ENCODE measurements around the gene SMIM35.
"Not testable (repeated sequence)": the region's sequence is repeated elsewhere in the genome, so short reads cannot be mapped to it uniquely, and the experiment has no call there.

The SMIM35 gene

GRCh38 chr11:117983163-117983475 is 103.6 kb downstream of the SMIM35 start:
- DNase-seq (ENCODE audit: low read depth) = no peak

DNA sequence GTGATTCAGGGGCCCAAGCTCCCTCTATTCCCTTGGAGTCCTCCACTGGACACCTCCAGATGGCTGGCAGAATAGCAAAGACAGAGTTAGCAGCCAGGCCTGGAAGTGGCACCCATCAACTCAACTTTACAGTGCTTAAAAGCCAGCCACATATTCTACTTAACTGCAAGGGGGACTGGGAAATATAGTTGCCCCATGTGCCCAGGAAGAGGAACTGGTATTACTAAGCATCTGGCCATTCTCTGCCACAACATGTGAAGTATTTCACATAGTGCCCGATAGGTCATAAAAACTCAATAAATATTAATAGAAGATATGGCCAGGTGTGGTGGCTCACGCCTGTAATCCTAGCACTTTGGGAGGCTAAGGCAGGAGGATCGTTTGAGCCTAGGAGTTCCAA is 106.0 kb downstream of the SMIM35 start:
- DNase-seq (ENCODE audit: low read depth) = no peak

GRCh38 chr11:117980280-117980679 is 106.5 kb downstream of the SMIM35 start:
- DNase-seq (ENCODE audit: low read depth) = no peak

DNA sequence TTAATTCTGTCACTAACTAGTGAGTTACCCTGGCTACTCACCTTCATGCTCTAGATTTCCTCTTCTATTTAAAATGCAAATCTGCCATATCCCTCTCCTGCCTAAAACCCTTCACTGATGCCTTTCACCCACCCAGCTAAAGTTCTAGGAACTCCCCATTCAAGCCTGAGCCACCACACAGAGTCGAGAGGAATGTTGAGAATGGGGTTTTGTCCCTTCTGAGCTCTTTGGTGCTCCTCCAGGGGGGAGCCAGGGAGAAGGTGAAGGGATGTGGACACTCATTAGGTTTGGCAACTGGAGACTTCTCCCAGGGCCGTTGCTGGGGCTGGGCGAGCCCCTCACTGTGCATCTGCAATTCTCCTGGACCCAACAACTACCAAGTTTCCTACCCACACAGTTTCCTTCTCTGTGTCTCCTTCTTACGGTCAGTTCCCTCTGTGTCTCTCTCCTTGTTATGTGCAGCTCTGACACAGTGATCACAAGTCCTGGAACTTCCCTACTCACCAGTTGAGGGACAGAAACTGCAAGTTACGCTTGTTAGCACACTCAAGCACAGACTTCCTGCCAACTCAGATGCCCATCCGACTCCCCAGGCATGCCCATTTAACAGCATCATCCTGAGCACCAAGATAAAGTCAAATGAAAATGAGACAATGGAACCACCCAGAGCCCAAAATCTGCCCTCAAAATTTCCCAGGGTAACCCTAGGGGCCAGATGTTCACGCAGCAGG is 107.1 kb downstream of the SMIM35 start:
- DNase-seq (ENCODE audit: low read depth) = no peak

- no peak for DNase-seq (ENCODE audit: low read depth)
Observed at GRCh38 chr11:117978991-117979390, 107.8 kb downstream of the SMIM35 start.

DNA sequence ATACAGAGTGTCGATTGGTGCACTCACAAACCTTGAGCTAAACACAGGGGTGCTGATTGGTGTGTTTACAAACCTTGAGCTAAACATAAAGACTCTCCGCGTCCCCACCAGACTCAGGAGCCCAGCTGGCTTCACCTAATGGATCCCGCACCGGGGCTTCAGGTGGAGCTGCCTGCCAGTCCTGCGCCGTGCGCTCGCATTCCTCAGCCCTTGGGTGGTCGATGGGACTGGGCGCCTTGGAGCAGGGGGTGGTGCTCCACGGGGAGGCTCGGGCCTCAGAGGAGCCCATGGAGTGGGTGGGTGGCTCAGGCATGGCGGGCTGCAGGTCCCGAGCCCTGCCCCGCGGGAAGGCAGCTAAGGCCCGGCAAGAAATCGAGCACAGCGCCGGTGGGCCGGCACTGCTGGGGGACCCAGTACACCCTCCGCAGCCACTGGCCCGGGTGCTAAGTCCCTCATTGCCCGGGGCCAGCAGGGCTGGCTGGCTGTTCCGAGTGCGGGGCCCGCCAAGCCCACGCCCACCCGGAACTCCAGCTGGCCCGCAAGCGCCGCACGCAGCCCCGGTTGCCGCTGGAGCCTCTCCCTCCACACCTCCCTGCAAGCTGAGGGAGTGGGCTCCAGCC is 108.4 kb downstream of the SMIM35 start:
- DNase-seq (ENCODE audit: low read depth) = not testable (repeated sequence)

DNA sequence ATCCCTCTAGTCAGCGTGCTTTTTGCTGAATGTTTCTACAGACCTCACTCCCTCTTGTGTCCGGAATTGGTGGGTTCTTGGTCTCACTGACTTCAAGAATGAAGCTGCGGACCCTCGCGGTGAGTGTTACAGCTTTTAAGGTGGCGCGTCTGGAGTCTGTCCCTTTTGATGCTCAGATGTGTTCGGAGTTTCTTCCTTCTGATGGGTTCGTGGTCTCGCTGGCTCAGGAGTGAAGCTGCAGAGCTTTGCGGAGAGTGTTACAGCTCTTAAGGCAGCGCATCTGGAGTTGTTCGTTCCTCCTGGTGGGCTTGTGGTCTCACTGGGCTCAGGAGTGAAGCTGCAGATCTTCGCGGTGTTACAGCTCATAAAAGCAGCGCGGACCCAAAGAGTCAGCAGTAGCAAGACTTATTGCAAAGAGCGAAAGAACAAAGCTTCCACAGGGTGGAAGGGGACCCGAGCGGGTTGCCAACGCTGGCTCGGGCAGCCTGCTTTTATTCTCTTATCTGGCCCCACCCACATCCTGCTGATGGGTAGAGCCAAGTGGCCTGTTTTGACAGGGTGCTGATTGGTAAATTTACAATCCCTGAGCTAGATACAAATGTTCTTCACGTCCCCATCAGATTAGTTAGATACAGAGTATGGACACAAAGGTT is 109.0 kb downstream of the SMIM35 start:
- not testable (repeated sequence) for DNase-seq (ENCODE audit: low read depth)

GRCh38 chr11:117977029-117977428 is 109.7 kb downstream of the SMIM35 start:
- DNase-seq (ENCODE audit: low read depth) = no peak

DNA sequence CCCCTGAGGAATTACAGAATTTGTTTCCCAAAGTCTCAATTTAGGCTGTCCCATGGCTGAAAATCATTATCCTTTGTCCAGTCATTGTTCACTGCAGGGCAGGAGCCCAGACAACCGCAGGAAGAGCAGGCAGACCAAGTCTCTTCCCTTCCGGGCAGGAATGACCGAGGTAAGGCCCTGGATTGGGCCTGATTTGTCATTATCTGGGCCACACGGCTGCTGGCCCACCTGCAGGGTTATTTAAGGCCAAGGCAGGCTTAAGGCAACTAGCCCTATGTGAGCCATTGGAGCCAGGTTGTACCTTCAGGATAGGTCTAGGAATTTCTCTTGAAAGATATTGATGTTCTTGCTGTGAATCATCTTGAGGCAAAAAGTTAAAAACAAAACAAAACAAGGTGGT is 110.3 kb downstream of the SMIM35 start:
- no peak for DNase-seq (ENCODE audit: low read depth)

DNA sequence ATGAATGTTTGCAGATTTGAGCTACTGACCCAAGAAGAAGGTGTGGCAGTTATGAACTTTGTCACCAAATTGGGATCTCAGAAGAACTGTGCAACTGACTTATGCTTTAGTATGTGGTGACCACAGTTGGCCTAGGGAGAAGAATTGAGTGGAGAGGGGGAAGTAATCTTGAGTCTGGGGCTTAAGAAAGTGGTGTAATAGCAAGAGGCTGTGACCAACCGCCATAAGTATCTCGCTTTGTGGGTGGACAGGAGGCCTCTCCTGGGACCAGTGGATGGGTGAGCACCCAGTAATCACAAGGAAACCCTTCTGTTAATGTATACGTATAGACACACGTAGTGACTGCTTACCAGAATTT is 113.3 kb downstream of the SMIM35 start:
- no peak for DNase-seq (ENCODE audit: low read depth)

DNA sequence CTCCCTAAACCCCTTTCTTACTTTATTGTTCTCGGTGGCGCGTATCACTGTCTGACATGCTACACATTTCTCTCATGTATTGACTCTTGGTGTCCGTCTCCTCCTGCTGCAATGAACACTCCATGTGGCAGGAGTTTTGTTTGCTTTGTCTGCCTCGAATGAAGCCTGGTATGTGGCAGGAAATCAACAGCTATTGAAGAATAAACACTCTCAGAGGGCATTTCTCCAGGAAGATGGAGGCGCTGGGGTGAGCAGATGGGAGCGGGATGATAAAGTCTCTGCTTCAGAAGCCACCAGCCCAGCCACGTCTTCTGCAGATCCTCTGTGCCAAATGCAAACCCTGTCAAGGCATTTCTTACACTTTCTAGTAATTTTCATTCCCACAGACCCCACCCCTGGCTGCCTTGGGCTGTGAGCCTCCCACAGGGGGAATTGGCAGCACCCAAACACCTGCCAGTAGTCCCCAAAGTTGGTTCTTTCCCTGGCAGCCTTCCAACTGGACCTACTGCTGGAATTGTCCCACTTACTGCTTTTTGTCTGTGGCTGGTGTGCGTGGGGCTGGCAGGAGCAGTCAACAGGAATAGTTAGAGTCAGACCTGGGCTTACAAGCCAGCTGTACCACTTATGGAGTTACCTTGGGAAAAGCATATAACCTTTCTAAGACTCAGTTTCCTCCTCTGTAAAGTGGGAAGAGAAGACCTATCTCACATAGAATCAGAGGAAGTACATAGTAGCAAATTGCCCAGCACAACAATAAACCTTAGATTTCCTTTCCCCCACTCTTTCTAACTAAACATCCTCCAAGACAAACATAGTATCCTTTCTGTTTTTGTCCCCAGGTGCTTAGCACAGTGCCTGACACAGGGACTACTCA is 113.9 kb downstream of the SMIM35 start:
- no peak for DNase-seq (ENCODE audit: low read depth)

GRCh38 chr11:117972044-117972443 is 114.7 kb downstream of the SMIM35 start:
- no peak for DNase-seq (ENCODE audit: low read depth)

- DNase-seq (ENCODE audit: low read depth) = no peak
Observed at GRCh38 chr11:117970400-117971024, 116.3 kb downstream of the SMIM35 start.

GRCh38 chr11:117969160-117969991 is 117.4 kb downstream of the SMIM35 start:
- no peak for DNase-seq (ENCODE audit: low read depth)

GRCh38 chr11:117966908-117967307 is 119.9 kb downstream of the SMIM35 start:
- no peak for DNase-seq (ENCODE audit: low read depth)

DNA sequence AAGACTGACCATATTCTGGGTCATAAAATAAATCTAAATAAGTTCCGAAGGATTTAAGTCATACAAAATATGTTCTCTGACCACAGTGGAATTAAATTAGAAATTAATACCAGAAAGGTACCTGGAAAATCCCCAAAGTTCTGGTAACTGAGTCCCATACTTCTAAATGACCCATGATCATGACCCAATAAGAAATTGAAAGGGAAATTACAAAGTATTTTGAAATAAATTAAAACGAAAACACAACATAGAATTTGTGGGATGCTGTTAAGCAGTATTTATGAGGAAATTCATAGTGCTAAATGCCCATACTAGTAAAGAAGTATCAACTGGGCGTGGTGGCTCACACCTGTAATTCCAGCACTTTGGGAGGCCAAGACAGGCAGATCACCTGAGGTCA is 123.9 kb downstream of the SMIM35 start:
- DNase-seq (ENCODE audit: low read depth) = no peak

DNA sequence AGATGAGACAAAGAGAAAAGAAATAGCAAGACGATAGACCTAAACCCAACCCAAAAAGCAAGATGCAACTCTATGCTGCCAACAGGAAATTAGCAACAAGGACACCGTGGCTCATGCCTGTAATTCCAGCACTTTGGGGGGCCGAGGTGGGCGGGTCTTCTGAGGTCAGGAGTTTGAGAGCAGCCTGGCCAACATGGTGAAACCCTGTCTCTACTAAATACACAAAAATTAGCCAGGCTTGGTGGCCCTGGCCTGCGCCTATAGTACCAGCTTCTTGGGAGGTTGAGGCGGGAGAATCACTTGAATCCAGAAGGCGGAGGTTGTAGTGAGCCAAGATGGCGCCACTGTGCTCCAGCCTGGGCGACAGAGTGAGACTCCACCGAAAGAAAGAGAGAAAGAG is 124.9 kb downstream of the SMIM35 start:
- DNase-seq (ENCODE audit: low read depth) = no peak

GRCh38 chr11:117960406-117960805 is 126.4 kb downstream of the SMIM35 start:
- no peak for DNase-seq (ENCODE audit: low read depth)

DNA sequence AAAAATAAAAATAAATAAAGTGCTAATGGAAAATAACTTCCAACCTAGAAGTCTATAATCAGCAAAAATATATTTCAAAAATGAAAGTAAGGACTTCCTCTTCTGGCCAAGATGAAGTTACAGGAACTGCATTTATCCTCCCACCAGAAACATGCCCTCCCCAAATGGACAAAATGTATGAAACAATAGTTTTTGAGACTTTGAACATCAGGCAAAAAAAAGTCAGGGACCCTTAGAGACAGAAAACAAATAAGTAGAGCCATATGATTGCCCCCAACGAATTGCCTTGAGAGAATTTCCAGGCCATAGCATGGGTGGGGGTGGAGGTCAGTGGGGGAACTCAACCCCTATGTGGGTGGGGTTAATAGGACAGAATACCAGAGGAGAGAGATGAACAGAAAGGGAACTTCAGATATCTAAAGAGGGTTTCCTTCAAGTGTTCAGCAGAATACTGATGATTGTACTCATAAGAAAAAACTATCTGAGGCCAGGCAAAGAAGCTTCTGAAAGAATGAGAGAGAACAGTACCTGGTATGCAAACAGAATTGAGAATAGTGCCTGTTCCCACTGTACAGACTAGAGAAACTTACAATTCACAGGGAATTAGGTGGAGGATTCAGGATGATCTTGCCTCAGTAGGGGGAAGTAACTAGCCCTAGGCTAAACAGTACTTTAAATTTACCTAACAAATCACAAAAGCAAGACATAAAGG is 127.2 kb downstream of the SMIM35 start:
- no peak for DNase-seq (ENCODE audit: low read depth)

- no peak for DNase-seq (ENCODE audit: low read depth)
Observed at GRCh38 chr11:117958949-117959348, 127.8 kb downstream of the SMIM35 start.
